GM18502 (cell line): Measurements from ENCODE around the gene PHF14.
"Not testable (repeated sequence)": the region's sequence is repeated elsewhere in the genome, so short reads cannot be mapped to it uniquely, and the experiment has no call there.

ENCODE experiments used
- ATAC-seq: cut with Tn5 transposase; IDR thresholded peaks from one replicate; pipeline ENCODE4 v1.9.1; 2021; ENCODE audit warnings: mild to moderate bottlenecking; ENCODE audit not compliant: unreplicated experiment, poor library complexity

PHF14 gene, protein sequence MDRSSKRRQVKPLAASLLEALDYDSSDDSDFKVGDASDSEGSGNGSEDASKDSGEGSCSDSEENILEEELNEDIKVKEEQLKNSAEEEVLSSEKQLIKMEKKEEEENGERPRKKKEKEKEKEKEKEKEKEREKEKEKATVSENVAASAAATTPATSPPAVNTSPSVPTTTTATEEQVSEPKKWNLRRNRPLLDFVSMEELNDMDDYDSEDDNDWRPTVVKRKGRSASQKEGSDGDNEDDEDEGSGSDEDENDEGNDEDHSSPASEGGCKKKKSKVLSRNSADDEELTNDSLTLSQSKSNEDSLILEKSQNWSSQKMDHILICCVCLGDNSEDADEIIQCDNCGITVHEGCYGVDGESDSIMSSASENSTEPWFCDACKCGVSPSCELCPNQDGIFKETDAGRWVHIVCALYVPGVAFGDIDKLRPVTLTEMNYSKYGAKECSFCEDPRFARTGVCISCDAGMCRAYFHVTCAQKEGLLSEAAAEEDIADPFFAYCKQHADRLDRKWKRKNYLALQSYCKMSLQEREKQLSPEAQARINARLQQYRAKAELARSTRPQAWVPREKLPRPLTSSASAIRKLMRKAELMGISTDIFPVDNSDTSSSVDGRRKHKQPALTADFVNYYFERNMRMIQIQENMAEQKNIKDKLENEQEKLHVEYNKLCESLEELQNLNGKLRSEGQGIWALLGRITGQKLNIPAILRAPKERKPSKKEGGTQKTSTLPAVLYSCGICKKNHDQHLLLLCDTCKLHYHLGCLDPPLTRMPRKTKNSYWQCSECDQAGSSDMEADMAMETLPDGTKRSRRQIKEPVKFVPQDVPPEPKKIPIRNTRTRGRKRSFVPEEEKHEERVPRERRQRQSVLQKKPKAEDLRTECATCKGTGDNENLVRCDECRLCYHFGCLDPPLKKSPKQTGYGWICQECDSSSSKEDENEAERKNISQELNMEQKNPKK

DNA sequence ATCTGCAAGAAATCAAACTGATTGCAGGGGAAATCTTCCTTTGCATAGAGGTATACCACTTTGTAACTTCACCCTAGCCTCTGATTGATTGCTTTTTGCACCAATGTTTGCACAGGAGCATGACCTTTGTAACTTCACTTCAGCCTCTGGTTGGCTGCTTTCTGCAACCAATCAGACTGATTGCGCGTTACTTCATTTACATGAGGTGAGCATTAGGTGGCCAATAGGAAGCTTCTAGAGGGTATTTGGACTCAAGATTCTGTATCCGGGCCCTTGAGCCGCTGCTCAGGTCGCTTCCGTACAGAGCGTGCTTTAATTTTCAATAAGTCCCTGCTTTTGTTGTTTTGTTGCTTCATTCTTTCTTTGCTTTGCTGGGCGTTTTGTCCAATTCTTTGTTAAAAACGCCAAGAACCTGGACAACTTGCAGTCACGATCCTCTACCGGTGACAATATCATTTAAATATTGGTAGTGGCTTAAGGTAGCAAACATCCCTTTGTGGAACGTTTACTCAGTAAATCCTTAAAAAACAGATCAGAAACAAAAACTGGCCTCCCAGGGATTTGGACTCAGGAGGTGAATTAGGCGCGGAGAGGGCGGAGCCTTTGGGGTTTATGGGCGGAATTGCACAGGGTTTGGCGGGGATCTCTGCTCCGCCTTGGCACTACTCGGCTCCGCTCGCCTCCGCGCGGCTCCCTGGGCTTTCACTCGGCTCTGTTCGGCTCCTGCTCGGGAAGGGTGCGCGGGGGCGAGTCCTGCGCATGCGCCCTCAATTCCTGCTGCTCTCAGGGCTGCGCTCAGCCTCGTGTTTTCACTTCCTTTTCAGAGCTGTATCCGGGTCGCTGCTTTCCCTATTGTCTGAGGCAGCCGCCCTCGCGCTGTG is at the start of gene PHF14:
PHF14 (plus strand) TSS at position 812 of the 881 bp plus-strand sequence. CDS start 452 bp downstream, outside the sequence.
- peak; percentile 98 for ATAC-seq

DNA sequence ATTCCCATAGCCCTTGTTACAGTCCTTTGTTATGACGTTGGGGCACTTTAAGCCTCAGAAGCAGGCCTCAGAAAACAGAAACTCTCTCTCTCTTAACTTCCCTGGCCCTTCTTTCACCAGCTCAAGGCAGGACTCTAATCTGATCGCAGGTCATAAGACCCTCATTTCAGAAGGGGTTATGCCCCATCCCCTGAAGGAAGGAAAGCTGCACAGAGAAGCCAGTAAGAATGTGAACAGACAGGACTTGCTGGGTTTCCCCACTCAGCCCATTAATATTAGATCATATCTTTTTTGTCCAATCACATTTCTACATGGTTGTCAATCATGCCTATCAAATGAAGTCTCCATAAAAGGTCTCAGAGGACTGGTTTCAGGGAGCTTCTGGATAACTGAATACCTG is 49.3 kb upstream of the PHF14 start:
- no peak for ATAC-seq

DNA sequence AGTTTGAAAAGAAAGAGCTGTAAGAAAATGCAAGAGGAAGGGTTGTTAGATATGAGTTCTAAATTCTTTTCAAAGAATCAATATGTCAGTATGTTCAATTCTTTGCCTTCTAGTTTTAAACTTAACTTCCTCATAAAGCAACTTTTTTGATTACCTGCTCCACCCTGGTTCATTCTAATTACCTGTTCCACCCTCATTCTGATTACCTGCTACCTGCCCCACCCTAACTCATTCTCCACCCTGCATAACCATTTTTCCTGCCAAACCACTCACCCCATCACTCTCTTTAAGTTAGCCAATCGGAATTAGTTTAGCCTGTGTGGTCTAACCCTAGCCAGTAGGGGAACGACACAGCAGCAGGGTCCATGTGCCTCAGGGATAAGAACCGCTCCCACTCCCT is 45.5 kb upstream of the PHF14 start:
- not testable (repeated sequence) for ATAC-seq

DNA sequence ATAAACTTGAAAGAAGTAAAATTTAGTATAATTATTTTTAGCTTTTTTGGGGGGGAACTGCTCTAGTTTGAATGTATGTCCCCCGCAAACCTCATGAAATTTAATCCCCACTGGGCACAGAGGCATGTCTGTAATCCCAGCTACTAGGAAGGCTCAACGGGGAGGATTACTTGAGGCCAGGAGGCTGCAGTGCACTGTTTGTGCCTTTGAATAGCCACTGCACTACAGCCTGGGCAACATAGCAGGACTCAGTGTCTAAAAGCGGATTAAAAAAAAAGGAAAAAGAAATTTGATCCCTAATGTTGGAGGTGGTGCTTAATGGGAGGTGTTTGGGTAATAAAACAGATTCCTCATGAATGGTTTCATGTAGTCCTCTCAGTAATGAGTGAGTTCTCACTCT is 43.1 kb upstream of the PHF14 start:
- ATAC-seq: no peak

DNA sequence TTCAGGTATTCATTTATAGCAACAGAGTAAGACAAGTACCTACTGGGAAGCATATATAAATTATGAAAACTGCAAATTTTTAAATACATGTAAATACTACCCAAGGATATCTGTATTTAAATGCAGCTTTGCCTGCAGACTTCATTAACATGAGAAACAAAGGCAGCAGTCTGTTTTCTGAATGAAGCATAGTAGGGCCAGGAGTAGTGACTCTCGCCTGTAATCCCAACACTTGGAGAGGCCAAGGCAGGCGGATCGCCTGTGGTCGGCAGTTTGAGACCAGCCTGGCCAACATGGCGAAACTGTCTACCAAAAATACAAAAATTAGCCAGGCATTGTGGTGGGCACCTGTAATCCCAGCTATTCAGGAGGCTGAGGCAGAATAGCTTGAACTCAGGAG is 42.5 kb upstream of the PHF14 start:
- no peak for ATAC-seq

DNA sequence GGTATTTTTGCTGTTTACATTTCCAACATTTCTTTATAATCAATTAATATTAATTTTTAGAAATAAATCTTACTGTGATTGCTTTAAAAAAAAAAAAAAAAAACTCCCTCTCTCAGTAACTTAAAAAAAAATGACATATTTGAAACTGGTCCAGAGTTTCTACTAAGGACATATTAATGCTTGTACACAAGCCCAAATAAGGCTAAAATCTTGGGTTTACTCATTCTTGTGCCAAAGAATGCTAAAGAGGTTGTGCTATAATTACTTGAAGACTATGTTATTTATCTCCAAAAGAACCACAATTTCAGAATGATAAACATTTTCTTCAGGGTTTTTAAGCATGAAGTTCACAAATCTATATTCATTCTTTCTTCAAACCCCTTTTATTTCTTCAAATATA is 39.4 kb upstream of the PHF14 start:
- no peak for ATAC-seq

DNA sequence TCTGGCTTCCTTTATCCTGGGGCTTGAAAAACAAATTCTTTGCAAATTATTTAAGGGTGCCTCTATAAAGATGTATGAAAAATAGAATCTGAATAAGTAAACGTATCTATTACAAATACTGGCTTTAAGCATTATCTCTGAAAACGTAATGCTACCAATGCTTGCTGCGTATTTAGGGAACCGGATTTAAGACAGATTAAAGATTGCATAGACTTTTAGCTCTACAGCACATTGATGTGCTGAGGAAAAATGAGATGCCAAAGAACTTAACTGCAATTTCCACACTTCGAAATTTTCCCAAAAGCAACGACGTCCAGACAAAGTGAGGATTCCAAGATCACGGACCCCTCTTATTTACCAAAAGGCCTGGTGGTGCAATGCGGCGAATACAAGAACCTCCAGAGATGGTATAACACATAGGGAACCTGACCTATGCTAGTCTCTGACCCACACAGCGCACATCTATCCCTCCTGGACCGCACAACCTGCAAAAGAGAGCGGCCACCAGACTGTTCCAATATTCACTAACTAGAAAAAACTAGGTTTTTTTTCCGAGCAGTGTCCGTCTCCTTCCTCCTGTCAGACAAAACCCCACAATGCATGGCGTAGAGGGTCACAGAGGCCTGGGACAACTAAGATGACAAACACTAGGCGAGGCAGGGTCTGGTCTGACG is 34.3 kb upstream of the PHF14 start:
- peak; percentile 32 for ATAC-seq

DNA sequence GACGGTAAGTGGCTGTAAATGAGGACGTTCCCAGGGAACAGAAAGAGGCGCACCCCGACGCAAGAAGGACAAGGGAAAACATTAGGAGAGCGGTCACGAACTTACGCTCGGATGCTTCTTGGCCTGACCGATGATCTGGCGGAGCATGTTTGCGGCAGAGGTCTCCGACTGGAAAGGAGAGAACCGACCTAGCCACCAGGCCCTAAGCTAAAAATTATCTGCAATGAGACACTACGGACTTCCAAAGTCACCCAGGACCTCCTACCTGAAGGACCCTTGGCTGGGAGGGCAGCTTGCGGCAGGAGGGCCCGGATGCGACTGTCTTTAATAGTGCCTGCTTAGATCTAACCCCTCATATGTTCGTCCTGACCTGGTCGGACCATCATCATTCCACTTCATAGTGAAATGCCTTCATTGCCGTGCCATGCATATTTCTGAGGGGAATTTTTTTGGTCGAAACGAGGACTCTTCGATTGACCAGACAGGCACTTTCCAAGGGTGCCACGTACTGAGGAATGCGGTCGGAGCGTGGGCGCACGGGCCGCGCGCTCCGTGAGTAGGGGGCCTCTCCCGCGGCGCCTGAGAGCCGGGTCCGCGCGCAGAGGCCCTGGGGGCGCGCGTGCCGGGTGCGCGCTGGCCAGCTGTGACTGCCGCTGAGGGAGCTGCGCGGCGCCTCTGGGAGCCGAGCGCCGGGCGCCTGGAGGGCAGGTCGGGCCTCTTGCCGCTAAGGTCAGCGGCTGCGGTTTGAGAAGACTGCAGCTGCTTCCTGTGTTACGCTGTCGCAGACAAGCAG is 33.6 kb upstream of the PHF14 start:
- peak; percentile 90 for ATAC-seq

DNA sequence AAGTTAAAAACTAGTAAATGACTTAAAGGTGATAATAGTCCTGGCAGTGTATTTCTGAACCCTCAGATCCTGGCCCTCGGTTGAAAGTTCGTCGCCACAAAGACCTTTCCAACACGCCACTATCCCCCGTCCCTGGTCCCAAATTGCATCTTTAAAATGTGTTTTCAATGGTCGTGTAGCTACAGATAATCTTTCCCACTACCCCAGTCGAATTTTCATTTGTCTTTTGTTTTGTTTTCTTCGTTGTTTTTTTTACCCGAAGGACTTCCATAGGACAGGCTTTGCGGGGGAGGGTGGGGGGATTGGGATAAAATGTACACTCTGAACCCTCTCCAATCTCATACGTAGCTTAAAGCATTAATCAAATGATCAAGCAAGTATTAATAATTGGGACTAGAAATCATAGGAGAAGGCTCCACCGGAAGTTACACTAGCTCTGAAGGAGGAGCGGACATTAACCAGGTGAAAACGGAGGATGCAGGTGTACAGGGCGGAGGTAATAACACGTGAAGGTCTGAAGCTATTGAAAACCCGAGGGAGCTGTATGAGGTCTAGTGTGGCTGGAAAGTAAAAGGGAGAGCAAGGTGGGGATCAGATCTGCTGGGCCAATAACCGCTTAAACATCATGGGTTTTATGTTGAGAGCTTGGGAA is 32.8 kb upstream of the PHF14 start:
- ATAC-seq: no peak

DNA sequence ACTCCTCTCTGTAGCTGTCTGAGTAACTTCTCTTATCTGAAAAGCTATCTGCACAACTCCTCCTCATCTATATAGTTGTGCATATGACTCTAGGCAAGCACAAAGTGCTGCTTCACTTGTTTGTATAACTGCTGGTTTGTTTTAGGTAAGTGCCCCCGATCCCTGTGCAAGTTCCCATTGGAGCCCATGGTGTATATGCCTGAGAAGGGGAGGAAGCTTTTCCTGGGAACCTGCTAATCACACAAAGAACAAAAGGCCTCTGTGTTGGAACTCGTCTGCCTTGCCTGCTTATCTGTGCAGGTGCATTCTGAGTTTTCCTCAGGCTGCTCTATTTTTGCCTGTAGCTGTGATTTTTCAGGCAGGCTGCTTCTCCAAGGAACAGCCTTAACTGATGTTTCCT is 23.2 kb upstream of the PHF14 start:
- ATAC-seq: no peak

DNA sequence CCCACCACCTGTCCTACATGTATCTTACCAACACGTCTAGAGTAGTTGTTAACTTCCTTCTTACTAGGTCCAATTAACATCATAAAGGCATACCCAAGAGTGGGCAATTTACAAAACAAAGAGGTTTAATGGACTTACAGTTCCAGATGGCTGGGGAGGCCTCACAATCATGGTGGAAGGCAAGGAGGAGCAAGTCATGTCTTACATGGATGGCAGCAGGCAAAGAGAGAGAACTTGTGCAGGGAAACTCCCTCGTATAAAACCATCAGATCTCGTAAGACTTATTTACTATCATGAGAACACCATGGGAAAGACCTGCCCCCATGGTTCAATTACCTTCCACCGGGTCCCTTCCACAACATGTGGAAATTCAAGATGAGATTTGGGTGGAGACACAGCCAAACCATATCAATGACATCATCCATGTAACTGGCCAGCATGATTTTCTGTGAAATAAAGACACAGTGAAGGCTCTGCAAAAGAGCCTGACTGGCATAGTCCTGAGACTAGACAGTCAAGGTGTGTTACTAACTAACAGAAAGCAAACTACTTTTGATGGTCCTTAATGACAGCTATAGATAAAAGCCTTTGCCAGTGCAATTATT is 22.6 kb upstream of the PHF14 start:
- ATAC-seq: not testable (repeated sequence)

DNA sequence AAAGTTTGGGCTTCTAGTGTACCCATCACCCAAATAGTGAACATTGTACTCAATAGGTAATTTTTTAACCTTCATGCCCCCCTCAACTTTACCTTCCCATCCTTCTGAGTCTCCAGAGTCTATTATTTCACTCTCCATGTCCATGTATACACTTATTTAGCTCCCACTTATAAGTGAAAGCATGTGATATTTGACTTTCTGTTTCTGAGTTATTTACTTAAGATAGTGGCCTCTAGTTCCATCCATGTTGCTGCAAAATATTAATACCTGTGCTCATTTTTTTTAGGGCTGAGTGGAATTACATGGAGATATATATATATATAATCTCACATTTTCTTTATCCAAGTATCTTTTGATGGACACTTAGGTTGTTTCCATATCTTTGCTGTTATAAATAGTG is 21.1 kb upstream of the PHF14 start:
- no peak for ATAC-seq

DNA sequence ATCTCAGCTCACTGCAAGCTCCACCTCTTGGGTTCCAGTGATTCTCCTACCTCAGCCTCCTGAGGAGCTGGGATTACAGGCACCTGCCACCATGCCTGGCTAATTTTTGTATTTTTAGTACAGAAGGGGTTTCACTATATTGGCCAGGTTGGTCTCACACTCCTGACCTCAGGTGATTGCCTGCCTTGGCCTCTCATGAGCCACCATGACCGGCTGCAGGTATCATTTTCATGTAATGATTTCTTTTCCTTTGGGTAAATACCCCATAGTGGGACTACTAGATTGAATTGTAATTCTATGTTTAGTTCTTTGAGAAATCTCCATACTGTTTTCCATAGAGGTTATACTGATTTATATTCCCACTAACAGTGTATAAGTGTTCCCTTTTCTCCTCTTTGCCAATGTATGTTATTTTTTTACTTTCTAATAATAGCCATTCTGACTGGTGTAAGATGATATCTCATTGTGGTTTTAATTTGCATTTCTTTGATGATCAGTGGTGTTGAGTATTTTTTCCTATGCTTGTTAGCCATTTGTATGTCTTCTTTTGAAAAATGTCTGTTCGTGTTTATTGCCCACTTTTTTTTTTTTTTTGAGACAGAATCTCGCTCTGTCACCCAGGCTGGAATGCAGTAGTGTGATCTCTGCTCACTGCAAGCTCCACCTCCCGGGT is 20.5 kb upstream of the PHF14 start:
- ATAC-seq: peak; percentile 45

DNA sequence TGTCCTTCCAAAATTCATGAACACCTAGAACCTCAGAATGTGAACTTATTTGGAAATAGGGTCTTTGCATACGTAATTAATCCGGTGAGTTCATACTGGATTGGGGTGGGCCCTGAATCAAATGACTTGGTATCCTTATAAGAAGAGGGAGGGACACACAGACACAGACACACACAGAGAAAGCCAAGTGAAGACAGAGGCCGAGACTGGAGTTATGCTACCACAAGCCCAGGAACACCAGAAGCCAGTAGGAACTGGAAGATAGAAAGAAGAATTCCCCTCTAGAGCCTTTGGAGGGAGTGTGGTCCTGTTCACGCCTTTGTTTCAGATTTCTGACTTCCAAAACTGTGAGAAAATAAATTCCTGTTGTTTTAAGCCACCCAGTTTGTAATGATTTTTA is 17.1 kb upstream of the PHF14 start:
- no peak for ATAC-seq

DNA sequence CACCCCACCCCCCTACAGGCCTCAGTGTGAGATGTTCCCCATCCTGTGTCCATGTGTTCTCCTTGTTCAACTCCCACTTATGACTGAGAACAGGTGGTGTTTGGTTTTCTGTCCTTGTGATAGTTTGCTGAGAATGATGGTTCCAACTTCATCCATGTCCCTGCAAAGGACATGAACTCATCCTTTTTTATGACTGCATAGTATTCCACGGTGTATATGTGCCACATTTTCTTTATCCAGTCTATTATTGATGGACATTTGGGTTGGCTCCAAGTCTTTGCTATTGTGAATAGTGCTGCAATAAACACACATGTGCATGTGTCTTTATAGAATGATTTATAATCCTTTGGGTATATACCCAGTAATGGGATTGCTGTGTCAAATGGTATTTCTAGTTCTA is 13.4 kb upstream of the PHF14 start:
- ATAC-seq: not testable (repeated sequence)

DNA sequence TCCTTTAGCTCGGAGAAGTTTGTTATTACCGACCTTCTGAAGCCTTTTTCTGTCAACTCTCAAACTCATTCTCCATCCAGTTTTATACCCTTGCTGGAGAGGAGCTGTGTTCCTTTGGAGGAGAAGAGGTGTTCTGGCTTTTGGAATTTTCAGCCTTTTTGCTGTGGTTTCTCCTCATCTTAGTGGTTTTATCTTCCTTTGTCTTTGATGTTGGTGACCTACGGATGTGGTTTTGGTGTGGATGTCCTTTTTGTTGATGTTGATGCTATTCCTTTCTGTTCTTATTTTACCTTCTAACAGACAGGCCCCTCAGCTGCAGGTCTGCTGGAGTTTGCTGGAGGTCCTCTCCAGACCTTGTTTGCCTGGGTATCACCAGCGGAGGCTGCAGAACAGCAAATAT is 8.7 kb upstream of the PHF14 start:
- ATAC-seq: not testable (repeated sequence)

DNA sequence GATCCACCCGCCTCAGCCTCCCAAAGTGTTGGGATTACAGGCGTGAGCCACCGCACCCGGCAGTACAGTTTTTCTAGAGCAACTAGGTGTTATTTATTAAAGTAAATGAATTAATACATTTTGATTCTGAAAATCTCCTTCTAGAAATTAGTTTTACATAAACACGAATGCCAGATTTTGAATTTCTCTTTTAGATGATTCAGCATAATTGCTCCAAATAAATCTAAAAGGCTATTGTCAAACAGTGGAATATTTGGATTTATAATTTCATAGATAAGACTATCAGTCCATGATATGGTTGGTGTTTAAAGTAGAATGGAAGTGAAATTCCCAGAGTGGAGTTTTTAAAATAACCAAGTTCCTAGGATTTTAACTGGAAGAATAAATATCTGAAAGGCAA is 1.5 kb upstream of the PHF14 start:
- no peak for ATAC-seq
